ENCODE measurements around the gene TRIP12. TPM values are rescaled to one million over a fixed set of nuclear protein-coding genes. Genes with fewer than 3 reads are reported as not detected.

Gene TRIP12
- total and polyA plus RNA-seq, 2 of the 13 experiments (the other 11 are each of a cell fraction or from before 2014, with no cell fraction given), result 72.1 to 153 TPM

DNA sequence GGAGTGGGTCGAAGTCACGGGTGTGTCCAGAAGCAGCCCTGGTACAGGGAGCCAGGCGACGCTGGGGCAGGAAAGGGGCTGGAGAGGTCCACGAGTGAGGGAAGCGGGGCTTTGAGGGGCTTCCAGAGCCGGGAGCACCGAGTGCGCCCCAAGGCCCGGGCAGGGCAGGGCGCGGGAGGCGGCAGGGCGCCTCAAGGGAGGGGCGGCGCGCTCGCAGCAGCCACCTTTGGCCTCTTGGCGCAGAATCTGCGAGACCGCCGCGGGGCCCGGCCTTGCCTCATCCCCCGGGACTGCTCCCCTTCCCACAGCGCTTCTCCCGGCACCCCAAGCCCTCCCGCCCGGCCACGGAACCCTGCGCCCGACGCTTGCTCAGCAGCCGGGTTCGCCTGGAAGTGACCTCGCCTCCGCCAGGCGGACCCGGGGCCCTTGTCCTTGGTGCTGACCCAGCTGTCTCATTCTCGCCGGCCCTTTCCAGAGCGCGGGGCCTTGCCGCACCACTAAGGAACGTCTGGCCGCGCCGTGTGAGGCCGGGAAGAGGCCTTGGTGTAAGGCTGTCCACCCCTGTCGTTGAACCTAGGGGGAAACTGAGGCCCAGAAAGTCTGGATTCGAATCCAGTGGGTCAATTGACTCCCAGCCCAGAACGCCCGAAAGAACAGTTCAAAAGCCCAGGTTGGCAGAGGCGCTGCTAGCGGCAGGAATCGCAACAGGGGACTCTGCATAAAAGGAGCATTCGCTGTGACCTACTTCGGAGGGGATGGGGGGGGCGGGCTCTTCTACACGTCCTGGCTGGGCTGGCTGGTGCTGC, 206.9 kb downstream of the TRIP12 start (continued):
- TF ChIP-seq, protein P1, sequence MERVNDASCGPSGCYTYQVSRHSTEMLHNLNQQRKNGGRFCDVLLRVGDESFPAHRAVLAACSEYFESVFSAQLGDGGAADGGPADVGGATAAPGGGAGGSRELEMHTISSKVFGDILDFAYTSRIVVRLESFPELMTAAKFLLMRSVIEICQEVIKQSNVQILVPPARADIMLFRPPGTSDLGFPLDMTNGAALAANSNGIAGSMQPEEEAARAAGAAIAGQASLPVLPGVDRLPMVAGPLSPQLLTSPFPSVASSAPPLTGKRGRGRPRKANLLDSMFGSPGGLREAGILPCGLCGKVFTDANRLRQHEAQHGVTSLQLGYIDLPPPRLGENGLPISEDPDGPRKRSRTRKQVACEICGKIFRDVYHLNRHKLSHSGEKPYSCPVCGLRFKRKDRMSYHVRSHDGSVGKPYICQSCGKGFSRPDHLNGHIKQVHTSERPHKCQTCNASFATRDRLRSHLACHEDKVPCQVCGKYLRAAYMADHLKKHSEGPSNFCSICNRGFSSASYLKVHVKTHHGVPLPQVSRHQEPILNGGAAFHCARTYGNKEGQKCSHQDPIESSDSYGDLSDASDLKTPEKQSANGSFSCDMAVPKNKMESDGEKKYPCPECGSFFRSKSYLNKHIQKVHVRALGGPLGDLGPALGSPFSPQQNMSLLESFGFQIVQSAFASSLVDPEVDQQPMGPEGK (CRISPR knock-in tag; IDR thresholded peaks at IDR 0.05), result peak; percentile 31; the same call in 1 of the 2 replicates
- TF ChIP-seq ZNF580 (CRISPR knock-in tag; IDR thresholded peaks at IDR 0.05; ENCODE audit: borderline replicate concordance, low read depth) (peak; percentile 71; the same call in 1 of the 2 replicates), TBX2 (CRISPR knock-in tag; IDR thresholded peaks at IDR 0.05; ENCODE audit: borderline replicate concordance) (peak; percentile 35; the same call in 1 of the 2 replicates), KDM2A (CRISPR knock-in tag; IDR thresholded peaks at IDR 0.05; ENCODE audit: borderline replicate concordance, low read depth) (peak; percentile 78), SETDB1 (CRISPR knock-in tag; IDR thresholded peaks at IDR 0.05; ENCODE audit: borderline replicate concordance) (no peak), NR2C2 (CRISPR knock-in tag; IDR thresholded peaks at IDR 0.05; ENCODE audit: borderline replicate concordance) (no peak), RFX1 (IDR thresholded peaks at IDR 0.05) (no peak), ZNF251 (CRISPR knock-in tag; IDR thresholded peaks at IDR 0.05) (no peak), ZBTB2 (CRISPR knock-in tag; IDR thresholded peaks at IDR 0.05; ENCODE audit: low read depth) (no peak), USF2 (IDR thresholded peaks at IDR 0.05; ENCODE audit: low read depth, low read length) (no peak), USF2 (CRISPR knock-in tag; IDR thresholded peaks at IDR 0.05; ENCODE audit: borderline replicate concordance) (no peak), ZNF329 (CRISPR knock-in tag; IDR thresholded peaks at IDR 0.05; ENCODE audit: low read depth) (no peak), KLF9 (CRISPR knock-in tag; IDR thresholded peaks at IDR 0.05; ENCODE audit: low read depth) (no peak), RARA (CRISPR knock-in tag; IDR thresholded peaks at IDR 0.05) (peak; percentile 51), ESRRA (CRISPR knock-in tag; IDR thresholded peaks at IDR 0.05; ENCODE audit: low read depth) (no peak; the same call in 1 of the 2 replicates), NR3C1 (CRISPR knock-in tag; IDR thresholded peaks at IDR 0.05) (no peak), ZNF572 (CRISPR knock-in tag; IDR thresholded peaks at IDR 0.05) (no peak), SIN3B (IDR thresholded peaks at IDR 0.05; ENCODE audit: low read length) (no peak), ZNF18 (CRISPR knock-in tag; IDR thresholded peaks at IDR 0.05; ENCODE audit: insufficient replicate concordance) (no peak), ATF7 (IDR thresholded peaks at IDR 0.05) (no peak), ATF7 (CRISPR knock-in tag; IDR thresholded peaks at IDR 0.05) (no peak), SRF (IDR thresholded peaks at IDR 0.05; ENCODE audit: low read depth, low read length) (no peak), ZNF33B (CRISPR knock-in tag; IDR thresholded peaks at IDR 0.05) (no peak)
